Bladder microvascular endothelial cell (primary cell): Measurements from ENCODE around the gene GPR35. TPM values are rescaled to one million over a fixed set of nuclear protein-coding genes. Genes with fewer than 3 reads are reported as not detected.

Source experiments
- total RNA-seq: library from RNA; depleted of rRNA; stranded (reverse); fragments of >200 nt; gene quantifications from 2 replicates; pipeline ENCODE4 v1.2.3, GENCODE V29; 2014

GPR35 gene
- 0.16 and 0.50 TPM in 2 replicates for total RNA-seq

GRCh38 chr2:240624950-240625621 is at the start of gene GPR35:
Gene GPR35 (plus strand): TSS chr2:240625480. CDS start chr2:240629953, 4,473 bp downstream.

GRCh38 chr2:240586198-240586918 is 38.9 kb upstream of the GPR35 start, which contains the start of gene CAPN10:
Gene CAPN10 (plus strand): TSS chr2:240586734. CDS start chr2:240586912, 178 bp downstream.

Other genes with a start within 250 kb of the GPR35 start
- 7.1 and 13.8 TPM in 2 replicates for gene GPC1, start 189.8 kb upstream of the GPR35 start, total RNA-seq
- gene ANKMY1, start 67.5 kb upstream of the GPR35 start, total RNA-seq, result 2.4 and 9.1 TPM in 2 replicates
- 1.4 and 1.6 TPM in 2 replicates for gene DUSP28, start 65.1 kb upstream of the GPR35 start, total RNA-seq
- gene RNPEPL1, start 57.0 kb upstream of the GPR35 start, total RNA-seq, result 24.8 and 49.9 TPM in 2 replicates
- gene CAPN10, start 38.7 kb upstream of the GPR35 start, total RNA-seq, result 25.6 and 31.5 TPM in 2 replicates
- not detected in 2 replicates for gene AQP12B, start 57.4 kb downstream of the GPR35 start, total RNA-seq
- gene AQP12A, start 66.4 kb downstream of the GPR35 start, total RNA-seq, result not detected in 2 replicates
- 0.44 TPM in 1 of 2 replicates, not detected in the other for gene KIF1A, start 194.7 kb downstream of the GPR35 start, total RNA-seq
- under 0.01 TPM in 1 of 2 replicates, not detected in the other for gene AGXT, start 243.3 kb downstream of the GPR35 start, total RNA-seq